Neuronal stem cell (in vitro differentiated cells): ENCODE results near the gene LGR4.

Experiments used
- DNase-seq: peaks from one replicate; pipeline ENCODE4 v3.0.0-alpha.2; 2013; ENCODE audit warnings: low spot score
- H2AFZ ChIP-seq: one replicate; pipeline ENCODE4 v1.6.1; 2013; ENCODE audit warnings: mild to moderate bottlenecking, low read length, inconsistent platforms
- H2AK5ac ChIP-seq: 2 replicates; pipeline ENCODE4 v1.6.1; 2013; ENCODE audit warnings: low read depth, mild to moderate bottlenecking, inconsistent platforms, low read length, moderate library complexity, mixed read lengths
- H2BK120ac ChIP-seq: 2 replicates; pipeline ENCODE4 v1.6.1; 2013; ENCODE audit warnings: low read depth, mild to moderate bottlenecking, inconsistent platforms, low read length, moderate library complexity, mixed read lengths
- H2BK12ac ChIP-seq: one replicate; pipeline ENCODE4 v1.6.1; 2013; ENCODE audit warnings: low read length, inconsistent platforms
- H2BK15ac ChIP-seq: 2 replicates; pipeline ENCODE4 v1.6.1; 2013; ENCODE audit warnings: mild to moderate bottlenecking, low read length, inconsistent platforms, mixed read lengths
- H2BK5ac ChIP-seq: one replicate; pipeline ENCODE4 v1.6.1; 2013; ENCODE audit warnings: inconsistent platforms, mild to moderate bottlenecking, low read length, moderate library complexity
- H3K14ac ChIP-seq: one replicate; pipeline ENCODE4 v1.6.1; 2013; ENCODE audit warnings: low read length, inconsistent platforms
- H3K18ac ChIP-seq: 2 replicates; pipeline ENCODE4 v1.6.1; 2013; ENCODE audit warnings: low read length, inconsistent platforms
- H3K23ac ChIP-seq: 2 replicates; pipeline ENCODE4 v1.6.1; 2013; ENCODE audit warnings: low read depth, mild to moderate bottlenecking, mixed read lengths, low read length, inconsistent platforms; ENCODE audit not compliant: poor library complexity
- H3K27ac ChIP-seq: replicated peaks from 3 replicates; pipeline ENCODE4 v1.5.1; 2013; ENCODE audit warnings: low read length, inconsistent platforms
- H3K27me3 ChIP-seq, 3 experiments: 2 replicates each; pipeline ENCODE4 v1.6.1; 2013; ENCODE audit warnings: low read length in 3 of 3, mild to moderate bottlenecking in 2 of 3, inconsistent platforms in 1 of 3, low read depth in 1 of 3, mixed read lengths in 1 of 3, moderate library complexity in 1 of 3; ENCODE audit not compliant: control insufficient read depth in 3 of 3, insufficient read depth in 3 of 3
- H3K36me3 ChIP-seq, 2 donors: replicated peaks in 1 of 2; 2 replicates each; pipeline ENCODE4 v1.6.1; 2013; ENCODE audit warnings: low read length in 2 of 2; ENCODE audit not compliant: control insufficient read depth in 2 of 2, insufficient read depth in 2 of 2
- H3K4ac ChIP-seq: 2 replicates; pipeline ENCODE4 v1.6.1; 2013; ENCODE audit warnings: inconsistent platforms, mild to moderate bottlenecking, low read length, moderate library complexity
- H3K4me1 ChIP-seq, 2 donors: 1 replicate in 1 of 2; 2 replicates in 1 of 2; pipeline ENCODE4 v1.6.1; 2013; ENCODE audit warnings: low read length in 2 of 2, low read depth in 1 of 2; ENCODE audit not compliant: control insufficient read depth in 2 of 2, insufficient read depth in 1 of 2
- H3K4me2 ChIP-seq: one replicate; pipeline ENCODE4 v1.6.1; 2013; ENCODE audit warnings: mild to moderate bottlenecking, low read length, inconsistent platforms; ENCODE audit not compliant: insufficient read depth, poor library complexity, severe bottlenecking
- H3K4me3 ChIP-seq, 2 donors: 2 replicates each; pipeline ENCODE4 v1.5.1; 2013; ENCODE audit warnings: low read length in 2 of 2, mild to moderate bottlenecking in 2 of 2, inconsistent platforms in 1 of 2, moderate library complexity in 1 of 2
- H3K79me1 ChIP-seq: one replicate; pipeline ENCODE4 v1.6.1; 2013; ENCODE audit warnings: low read depth, mild to moderate bottlenecking, inconsistent platforms, low read length, moderate library complexity
- H3K9ac ChIP-seq: one replicate; pipeline ENCODE4 v1.6.1; 2013; ENCODE audit warnings: mild to moderate bottlenecking, low read depth, low read length, inconsistent platforms; ENCODE audit not compliant: poor library complexity
- H3K9me3 ChIP-seq, 2 donors: replicated peaks in 1 of 2; 2 replicates each; pipeline versions ENCODE3 to v1.6.1; 2013; ENCODE audit warnings: low read length in 2 of 2, mild to moderate bottlenecking in 2 of 2, inconsistent platforms in 1 of 2, low read depth in 1 of 2, mixed read lengths in 1 of 2, moderate library complexity in 1 of 2; ENCODE audit not compliant: control insufficient read depth in 2 of 2, insufficient read depth in 1 of 2
- H4K8ac ChIP-seq: one replicate; pipeline ENCODE4 v1.6.1; 2013; ENCODE audit warnings: low read depth, mild to moderate bottlenecking, inconsistent platforms, low read length, moderate library complexity
- H4K91ac ChIP-seq: one replicate; pipeline ENCODE4 v1.6.1; 2013; ENCODE audit warnings: low read length, low read depth, mild to moderate bottlenecking, inconsistent platforms; ENCODE audit not compliant: poor library complexity
- WGBS, 2 donors: extraction: QIAGEN DNeasy Blood & Tissue Kit; methylation state at CpG; one replicate each; pipeline ENCODE4 v1.1.7; 2013; ENCODE audit warnings: missing lambda C conversion rate in 2 of 2, mixed read lengths in 1 of 2; ENCODE audit not compliant: insufficient read length in 2 of 2, insufficient replicate concordance in 1 of 2; ENCODE audit errors: extremely low coverage in 2 of 2; 5-methylcytosine and 5-hydroxymethylcytosine counted together

The LGR4 gene

DNA sequence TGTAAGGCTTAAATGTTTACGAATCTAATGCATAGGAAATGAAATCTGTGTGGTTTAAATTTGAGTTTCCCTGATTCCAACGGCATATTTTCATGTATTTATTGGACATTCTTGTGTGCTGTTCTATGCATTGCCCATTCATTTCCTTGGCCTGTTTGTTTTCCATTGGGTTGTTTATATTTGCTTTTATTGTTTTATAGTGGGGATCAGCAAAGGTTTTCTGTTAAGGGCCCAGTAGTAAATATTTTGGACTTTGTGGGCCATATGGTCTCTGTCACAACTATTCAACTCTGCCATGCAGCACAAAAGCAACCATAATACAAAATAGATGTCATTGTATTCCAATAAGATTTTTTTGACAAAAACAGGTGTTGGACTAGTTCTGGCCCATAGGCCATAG is 5.2 kb upstream of the LGR4 start:
- Histone ChIP-seq H2BK120ac (no peak overlapping the region), H3K4me3 (no peak overlapping the region), H2BK15ac (no peak overlapping the region), H3K4me2 (no peak overlapping the region), H2AFZ (no peak overlapping the region), H3K14ac (no peak overlapping the region), H3K79me1 (no peaks in the 10 kb centered on the region), H3K27me3 (no peaks in the 10 kb centered on the region), H2BK12ac (no peak overlapping the region), H2BK5ac (no peak overlapping the region), H3K36me3 (no peaks in the 10 kb centered on the region), H3K4ac (no peak overlapping the region), H3K4me1 (peaks cover 0 to 8% of the 10 kb centered on the region in 2 donors), H2AK5ac (no peak overlapping the region), H4K91ac (no peak overlapping the region), H3K9me3 (peaks cover 0 to 4% of the 10 kb centered on the region in 2 donors), H3K9ac (no peak overlapping the region), H4K8ac (no peak overlapping the region), H3K18ac (no peak overlapping the region), H3K23ac (no peak overlapping the region), H3K27ac (no peak overlapping the region)
- WGBS, 2 donors, result no CpG with 5 or more reads among the region's 2 CpGs
- DNase-seq, result no peak

DNA sequence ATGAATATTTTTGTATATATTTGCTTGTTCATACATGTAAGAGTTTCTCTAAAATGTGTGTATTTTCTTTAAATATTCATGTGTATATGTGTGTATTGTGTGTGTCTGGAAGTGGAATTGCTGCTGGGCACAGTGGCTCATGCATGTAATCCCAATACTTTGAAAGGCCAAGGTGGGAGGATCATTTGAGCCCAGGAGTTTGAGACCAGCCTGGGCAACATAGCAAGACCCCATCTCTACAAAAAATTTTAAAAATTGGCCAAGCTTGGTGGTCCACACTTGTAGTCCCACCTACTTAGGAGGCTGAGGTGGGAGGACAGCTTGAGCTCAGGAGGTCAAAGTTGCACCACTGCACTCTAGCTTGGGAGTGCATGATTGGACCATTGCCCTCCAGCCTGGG is 4.7 kb upstream of the LGR4 start:
- no peak overlapping the region for H3K9ac ChIP-seq
- H3K9me3 ChIP-seq, result peaks cover 0 to 4% of the 10 kb centered on the region in 2 donors
- no peaks in the 10 kb centered on the region for H3K36me3 ChIP-seq
- no peak overlapping the region for H2BK120ac ChIP-seq
- no peaks in the 10 kb centered on the region for H3K27me3 ChIP-seq
- H2AK5ac ChIP-seq, result no peak overlapping the region
- no peak overlapping the region for H3K4ac ChIP-seq
- H2BK12ac ChIP-seq, result no peak overlapping the region
- H3K27ac ChIP-seq, result no peak overlapping the region
- H3K18ac ChIP-seq, result no peak overlapping the region
- no peak overlapping the region for H2BK15ac ChIP-seq
- no peak overlapping the region for H2BK5ac ChIP-seq
- no peak overlapping the region for H2AFZ ChIP-seq
- H3K4me3 ChIP-seq, result no peak overlapping the region
- no peak overlapping the region for H3K23ac ChIP-seq
- H3K4me2 ChIP-seq, result no peak overlapping the region
- H3K14ac ChIP-seq, result no peak overlapping the region
- H3K79me1 ChIP-seq, result no peaks in the 10 kb centered on the region
- H4K8ac ChIP-seq, result no peak overlapping the region
- H4K91ac ChIP-seq, result no peak overlapping the region
- DNase-seq, result no peak
- peaks cover 0 to 5% of the 10 kb centered on the region in 2 donors for H3K4me1 ChIP-seq

DNA sequence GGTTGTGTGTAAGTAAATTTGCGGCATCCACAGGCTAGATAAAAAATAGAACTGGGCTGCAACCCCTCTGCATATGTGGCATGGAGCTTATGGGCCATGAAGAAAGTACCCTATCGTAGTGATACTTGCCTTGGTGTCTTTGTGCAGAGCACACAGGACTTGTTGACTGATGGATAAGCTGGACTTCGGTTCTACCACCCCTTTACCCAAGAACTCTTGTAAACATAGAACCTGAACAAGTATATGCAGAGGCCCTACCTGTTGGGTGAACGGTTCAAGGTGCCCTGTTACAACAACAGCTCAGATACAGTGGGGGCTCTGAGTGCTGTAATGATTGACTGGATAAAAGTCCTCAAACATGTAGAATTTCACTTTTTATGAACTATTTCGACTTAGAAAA is 3.0 kb upstream of the LGR4 start:
- Histone ChIP-seq H2BK5ac (no peak overlapping the region), H3K27ac (no peak overlapping the region), H2BK12ac (no peak overlapping the region), H3K4me1 (peaks cover 0 to 5% of the 10 kb centered on the region in 2 donors), H3K36me3 (no peaks in the 10 kb centered on the region), H2BK15ac (no peak overlapping the region), H3K9me3 (peaks cover 0 to 4% of the 10 kb centered on the region in 2 donors), H3K4ac (no peak overlapping the region), H3K79me1 (no peaks in the 10 kb centered on the region), H4K91ac (no peak overlapping the region), H3K23ac (no peak overlapping the region), H3K9ac (no peak overlapping the region), H2BK120ac (no peak overlapping the region), H3K14ac (no peak overlapping the region), H2AK5ac (no peak overlapping the region), H3K4me2 (no peak overlapping the region), H3K27me3 (no peaks in the 10 kb centered on the region), H3K18ac (no peak overlapping the region), H2AFZ (no peak overlapping the region), H3K4me3 (no peak overlapping the region), H4K8ac (no peak overlapping the region)
- WGBS, 2 donors, result no CpG with 5 or more reads among the region's 5 CpGs
- DNase-seq, result no peak

DNA sequence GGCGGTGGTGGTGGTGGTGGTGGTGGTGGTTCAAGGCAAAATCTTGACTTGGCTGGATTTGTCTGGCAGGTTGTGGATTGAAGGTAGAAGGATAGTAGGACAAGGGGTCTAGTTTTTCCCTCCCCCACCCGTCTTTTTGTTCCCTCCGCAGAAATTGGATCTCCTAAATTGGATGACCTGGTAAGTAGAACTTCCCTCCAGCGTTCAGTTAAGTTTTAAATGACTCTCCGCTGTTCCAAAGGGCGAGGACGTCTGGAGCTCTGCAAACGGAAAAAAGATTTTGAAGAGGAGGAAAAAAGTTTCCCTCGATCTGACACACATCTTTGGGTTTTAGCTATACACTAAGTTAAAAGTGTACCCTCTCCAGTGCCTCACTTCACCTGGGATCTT is 422 bp upstream of the LGR4 start:
- Histone ChIP-seq H3K36me3 (no peaks in the 10 kb centered on the region), H2BK5ac (no peak overlapping the region), H3K27ac (peak overlapping the region; percentile 7), H3K9ac (no peak overlapping the region), H3K4ac (no peak overlapping the region), H2BK15ac (no peak overlapping the region), H4K8ac (no peak overlapping the region), H2AFZ (peak overlapping the region; percentile 65), H3K4me1 (peaks cover 9 to 25% of the 10 kb centered on the region in 2 donors), H3K79me1 (no peaks in the 10 kb centered on the region), H3K4me3 (peak overlapping the region in 1 of 2 donors; percentile 16), H3K27me3 (no peaks in the 10 kb centered on the region), H3K14ac (no peak overlapping the region), H3K9me3 (peaks cover 0 to 4% of the 10 kb centered on the region in 2 donors), H2BK120ac (no peak overlapping the region), H3K4me2 (no peak overlapping the region), H3K23ac (no peak overlapping the region), H3K18ac (no peak overlapping the region), H4K91ac (no peak overlapping the region), H2AK5ac (no peak overlapping the region), H2BK12ac (no peak overlapping the region)
- DNase-seq, result no peak
- no CpG with 5 or more reads among the region's 9 CpGs for WGBS, 2 donors
